K562 (cell line): ENCODE data around the gene METRNL. TPM values are rescaled to one million over a fixed set of nuclear protein-coding genes. Genes with fewer than 3 reads are reported as not detected.

Source experiments
- ADNP ChIP-seq: fragments of 200-800 bp; sonication (Bioruptor generic); IDR thresholded peaks from 2 replicates; pipeline ENCODE4 v1.6.1; 2016; ENCODE audit warnings: missing genetic modification characterization, missing compliant biosample characterization
- BCOR ChIP-seq: fragments of 450-650 bp; IDR thresholded peaks from 2 replicates; pipeline ENCODE4 v1.6.1; 2016
- FOSL1 ChIP-seq: fragments of 200-800 bp; sonication (Bioruptor generic); conservative IDR thresholded peaks from 2 replicates; pipeline ENCODE4 v1.6.1; 2016; ENCODE audit warnings: missing genetic modification characterization, missing compliant biosample characterization
- HMGN3 ChIP-seq: IDR thresholded peaks from 2 replicates; pipeline ENCODE4 v1.6.1; 2011; ENCODE audit warnings: borderline replicate concordance, low read depth, mild to moderate bottlenecking, mixed read lengths, low read length; ENCODE audit not compliant: insufficient read length; ENCODE audit errors: extremely low read depth
- IRF2 ChIP-seq: sonication (generic); formaldehyde crosslinking; IDR thresholded peaks from 2 replicates; pipeline ENCODE4 v1.8.1; 2022; ENCODE audit warnings: mild to moderate bottlenecking, missing genetic modification reagents
- KDM1A ChIP-seq, 2 experiments: fragments of 450-650 bp; IDR thresholded peaks; 2 replicates each; pipeline ENCODE4 v1.6.1; 2016; ENCODE audit warnings: mild to moderate bottlenecking in 2 of 2
- MCM5 ChIP-seq: fragments of 450-650 bp; IDR thresholded peaks from 2 replicates; pipeline ENCODE4 v1.6.1; 2016; ENCODE audit warnings: low read depth
- PRPF4 ChIP-seq: fragments of 200-400 bp; formaldehyde crosslinking; IDR thresholded peaks from one replicate; pipeline ENCODE4 v1.6.1; 2017; ENCODE audit warnings: low read length, low read depth, mild to moderate bottlenecking; ENCODE audit not compliant: insufficient read depth, poor library complexity, severe bottlenecking
- PTBP1 ChIP-seq: fragments of 200-400 bp; formaldehyde crosslinking; IDR thresholded peaks from 2 replicates; pipeline ENCODE4 v1.6.1; 2017; ENCODE audit warnings: low read depth, low read length
- PTTG1 ChIP-seq: fragments of 450-650 bp; IDR thresholded peaks from 2 replicates; pipeline ENCODE4 v1.6.1; 2016; ENCODE audit warnings: low read depth, mild to moderate bottlenecking, missing genetic modification characterization, missing compliant biosample characterization
- TOE1 ChIP-seq, 2 experiments: fragments of 450-650 bp in 1 of 2; sonication (generic) in 1 of 2; formaldehyde crosslinking in 1 of 2; IDR thresholded peaks; 2 replicates each; pipeline versions ENCODE4 v1.7.1 to v1.8.0; 2016 to 2022; ENCODE audit warnings: borderline replicate concordance in 2 of 2, mild to moderate bottlenecking in 2 of 2, antibody characterized with exemption in 1 of 2, inconsistent platforms in 1 of 2, low read depth in 1 of 2, missing genetic modification reagents in 1 of 2, moderate library complexity in 1 of 2
- ZBED1 ChIP-seq: IDR thresholded peaks from 2 replicates; pipeline ENCODE4 v1.6.1; 2014
- ZKSCAN8 ChIP-seq: fragments of 200-800 bp; sonication (Bioruptor generic); IDR thresholded peaks from 2 replicates; pipeline ENCODE4 v1.6.1; 2016; ENCODE audit warnings: missing genetic modification characterization, missing compliant biosample characterization
- ZNF146 ChIP-seq: IDR thresholded peaks from one replicate; pipeline ENCODE4 v1.6.1; 2018; ENCODE audit warnings: missing compliant biosample characterization; ENCODE audit not compliant: unreplicated experiment
- ZNF23 ChIP-seq: fragments of 250-450 bp; sonication (Bioruptor Pico); IDR thresholded peaks from 2 replicates; pipeline ENCODE4 v1.4.0; 2020; ENCODE audit warnings: mild to moderate bottlenecking
- ZNF3 ChIP-seq: fragments of 250-450 bp; sonication (Bioruptor Pico); IDR thresholded peaks from 2 replicates; pipeline ENCODE4 v1.5.0; 2021; ENCODE audit warnings: mild to moderate bottlenecking, moderate library complexity
- polyA plus RNA-seq, 8 experiments: library from polyadenylated mRNA; depleted of rRNA in 4 of 8; stranded (reverse) in 5 of 8; unstranded in 3 of 8; fragments of >200 nt; fragmentation: Nextera tagmentation in 2 of 8; fragmentation: Illumina TruSeq in 1 of 8; extraction: Ambion mirVana in 2 of 8; extraction: Trizol in 1 of 8; gene quantifications; 2 replicates each; pipeline versions ENCODE4 v1.2.1 to v1.2.3, GENCODE V29; 2011 to 2014; ENCODE audit warnings: inconsistent platforms in 1 of 8, missing spikeins in 1 of 8
- total RNA-seq, 7 experiments: library from RNA; depleted of rRNA in 6 of 7; stranded (reverse); fragments of >200 nt in 6 of 7; fragmentation: Illumina TruSeq in 2 of 7; extraction: Trizol in 2 of 7; gene quantifications; 2 replicates each; pipeline versions ENCODE4 v1.2.1 to v1.2.3, GENCODE V29; 2011 to 2021; ENCODE audit warnings: low replicate concordance in 1 of 7
- TF ChIP-seq, protein P1 (sequence below), 2 experiments: fragments of 450-650 bp in 1 of 2; sonication (generic) in 1 of 2; formaldehyde crosslinking in 1 of 2; IDR thresholded peaks; 2 replicates each; pipeline versions ENCODE4 v1.7.1 to v1.9.0; 2016 to 2022; ENCODE audit warnings: inconsistent platforms in 1 of 2, mild to moderate bottlenecking in 1 of 2, missing genetic modification reagents in 1 of 2

METRNL gene
- total and polyA plus RNA-seq, 9 of the 15 experiments (the other 6 are each of a cell fraction or from before 2014, with no cell fraction given), result 0.17 to 31.8 (median 2.9) TPM

- TF ChIP-seq HMGN3 (no peak), ZBED1 (no peak), ADNP (tag) (no peak), PTBP1 (0 out of 2 replicates have a peak, but pooled peaks have one; percentile 31), ZNF3 (no peak), FOSL1 (no peak), KDM1A (IDR thresholded peaks at IDR 0.05) (peak; percentile 54 to 72; a peak in 3 of 4 replicates), BCOR (peak; percentile 92), TOE1 (IDR thresholded peaks at IDR 0.05; ENCODE audit: borderline replicate concordance) (0 out of 2 replicates have a peak, but pooled peaks have one; percentile 18), TOE1 (CRISPR knock-in tag; IDR thresholded peaks at IDR 0.05; ENCODE audit: borderline replicate concordance, low read depth) (no peak), ZKSCAN8 (CRISPR knock-in tag) (no peak), MCM5 (no peak), PRPF4 (no peak), ZNF146 (CRISPR knock-in tag) (no peak), ZNF23 (CRISPR knock-in tag) (no peak), IRF2 (CRISPR knock-in tag) (no peak), PTTG1 (tag) (no peak)
- TF ChIP-seq, protein P1, sequence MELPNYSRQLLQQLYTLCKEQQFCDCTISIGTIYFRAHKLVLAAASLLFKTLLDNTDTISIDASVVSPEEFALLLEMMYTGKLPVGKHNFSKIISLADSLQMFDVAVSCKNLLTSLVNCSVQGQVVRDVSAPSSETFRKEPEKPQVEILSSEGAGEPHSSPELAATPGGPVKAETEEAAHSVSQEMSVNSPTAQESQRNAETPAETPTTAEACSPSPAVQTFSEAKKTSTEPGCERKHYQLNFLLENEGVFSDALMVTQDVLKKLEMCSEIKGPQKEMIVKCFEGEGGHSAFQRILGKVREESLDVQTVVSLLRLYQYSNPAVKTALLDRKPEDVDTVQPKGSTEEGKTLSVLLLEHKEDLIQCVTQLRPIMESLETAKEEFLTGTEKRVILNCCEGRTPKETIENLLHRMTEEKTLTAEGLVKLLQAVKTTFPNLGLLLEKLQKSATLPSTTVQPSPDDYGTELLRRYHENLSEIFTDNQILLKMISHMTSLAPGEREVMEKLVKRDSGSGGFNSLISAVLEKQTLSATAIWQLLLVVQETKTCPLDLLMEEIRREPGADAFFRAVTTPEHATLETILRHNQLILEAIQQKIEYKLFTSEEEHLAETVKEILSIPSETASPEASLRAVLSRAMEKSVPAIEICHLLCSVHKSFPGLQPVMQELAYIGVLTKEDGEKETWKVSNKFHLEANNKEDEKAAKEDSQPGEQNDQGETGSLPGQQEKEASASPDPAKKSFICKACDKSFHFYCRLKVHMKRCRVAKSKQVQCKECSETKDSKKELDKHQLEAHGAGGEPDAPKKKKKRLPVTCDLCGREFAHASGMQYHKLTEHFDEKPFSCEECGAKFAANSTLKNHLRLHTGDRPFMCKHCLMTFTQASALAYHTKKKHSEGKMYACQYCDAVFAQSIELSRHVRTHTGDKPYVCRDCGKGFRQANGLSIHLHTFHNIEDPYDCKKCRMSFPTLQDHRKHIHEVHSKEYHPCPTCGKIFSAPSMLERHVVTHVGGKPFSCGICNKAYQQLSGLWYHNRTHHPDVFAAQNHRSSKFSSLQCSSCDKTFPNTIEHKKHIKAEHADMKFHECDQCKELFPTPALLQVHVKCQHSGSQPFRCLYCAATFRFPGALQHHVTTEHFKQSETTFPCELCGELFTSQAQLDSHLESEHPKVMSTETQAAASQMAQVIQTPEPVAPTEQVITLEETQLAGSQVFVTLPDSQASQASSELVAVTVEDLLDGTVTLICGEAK (IDR thresholded peaks at IDR 0.05), result peak; percentile 46; the same call in 1 of the 2 replicates
- TF ChIP-seq, protein P1 (CRISPR knock-in tag; IDR thresholded peaks at IDR 0.05), result no peak
These were observed 7.3 kb upstream of the METRNL start (continued) for GRCh38 chr17:83071966-83072562.
